RWPE2 (cell line): ENCODE measurements around the gene ANKS1B.

Experiments used
- ATAC-seq: fragments of 200-7000 bp; cut with Tn5 transposase; 3 replicates; pipeline ENCODE4 v1.9.1; 2021; ENCODE audit warnings: low read depth
- DNase-seq: peaks from one replicate; pipeline ENCODE4 v3.0.0-alpha.2; 2020; ENCODE audit warnings: low spot score
- H3K27ac ChIP-seq: fragments of 450-650 bp; 2 replicates; pipeline ENCODE4 v1.5.1; 2017; ENCODE audit warnings: mild to moderate bottlenecking; ENCODE audit not compliant: poor library complexity, severe bottlenecking
- H3K27me3 ChIP-seq: fragments of 250-450 bp; sonication (Bioruptor Pico); 2 replicates; pipeline ENCODE4 v1.5.1; 2021; ENCODE audit warnings: mild to moderate bottlenecking, moderate library complexity; ENCODE audit not compliant: insufficient read depth, poor library complexity, severe bottlenecking
- H3K36me3 ChIP-seq: fragments of 250-450 bp; sonication (Bioruptor Pico); 2 replicates; pipeline ENCODE4 v1.5.1; 2020; ENCODE audit warnings: low read depth, mild to moderate bottlenecking, moderate library complexity
- H3K4me1 ChIP-seq: fragments of 250-450 bp; sonication (Bioruptor Pico); 2 replicates; pipeline ENCODE4 v1.5.1; 2021; ENCODE audit warnings: mild to moderate bottlenecking, moderate library complexity; ENCODE audit not compliant: insufficient read depth, poor library complexity, severe bottlenecking
- H3K4me3 ChIP-seq: fragments of 250-450 bp; sonication (Bioruptor Pico); 2 replicates; pipeline ENCODE4 v1.5.1; 2021; ENCODE audit warnings: mild to moderate bottlenecking, moderate library complexity; ENCODE audit not compliant: severe bottlenecking
- H3K9me3 ChIP-seq: fragments of 250-450 bp; sonication (Bioruptor Pico); 2 replicates; pipeline ENCODE4 v1.5.1; 2021; ENCODE audit warnings: mild to moderate bottlenecking, moderate library complexity; ENCODE audit not compliant: severe bottlenecking
- CTCF ChIP-seq: fragments of 450-650 bp; IDR thresholded peaks from one replicate; pipeline ENCODE4 v1.5.1; 2017; ENCODE audit warnings: mild to moderate bottlenecking, moderate library complexity; ENCODE audit not compliant: poor library complexity, severe bottlenecking

The ANKS1B gene

GRCh38 chr12:99234702-99235101 is 750.0 kb downstream of the ANKS1B start:
- Histone ChIP-seq H3K4me1 (no peaks in the 10 kb centered on the region), H3K9me3 (no peaks in the 10 kb centered on the region), H3K36me3 (no peaks in the 10 kb centered on the region), H3K27ac (no peak overlapping the region), H3K27me3 (no peaks in the 10 kb centered on the region), H3K4me3 (no peak overlapping the region)
- ATAC-seq (no peak), DNase-seq (no peak)
- TF ChIP-seq CTCF = no peak

- Histone ChIP-seq H3K4me1 (no peaks in the 10 kb centered on the region), H3K4me3 (no peak overlapping the region), H3K36me3 (no peaks in the 10 kb centered on the region), H3K27me3 (no peaks in the 10 kb centered on the region), H3K27ac (no peak overlapping the region), H3K9me3 (no peaks in the 10 kb centered on the region)
- TF ChIP-seq CTCF = no peak
- no peak for ATAC-seq
- DNase-seq = no peak
Observed at GRCh38 chr12:99232324-99232723, 752.4 kb downstream of the ANKS1B start.

DNA sequence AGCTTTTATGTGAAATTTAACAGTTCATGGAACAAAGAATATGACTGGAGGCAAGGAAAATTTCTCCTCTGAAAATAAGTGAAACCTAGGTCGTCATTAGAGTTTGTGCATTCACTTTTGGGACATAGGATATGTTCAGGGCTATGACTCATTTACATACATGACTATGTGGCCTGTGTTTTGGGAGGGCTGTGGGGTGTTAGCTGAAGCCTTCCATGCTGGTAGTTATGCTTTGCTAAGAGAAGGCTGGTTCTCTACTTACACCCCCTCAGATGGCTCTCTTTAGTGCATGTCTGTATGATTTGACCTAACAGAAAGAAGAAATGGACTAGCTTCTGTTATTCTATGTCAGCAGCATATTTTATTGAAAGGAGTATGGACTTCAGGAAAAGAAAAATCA is 753.7 kb downstream of the ANKS1B start:
- Histone ChIP-seq H3K4me3 (no peak overlapping the region), H3K27me3 (no peaks in the 10 kb centered on the region), H3K27ac (no peak overlapping the region), H3K4me1 (no peaks in the 10 kb centered on the region), H3K36me3 (no peaks in the 10 kb centered on the region), H3K9me3 (peaks cover 2% of the 10 kb centered on the region)
- DNase-seq = no peak
- TF ChIP-seq CTCF = no peak
- ATAC-seq = no peak

- H3K4me3 ChIP-seq = no peak overlapping the region
- no peak for DNase-seq
- no peak for TF ChIP-seq CTCF
Observed at GRCh38 chr12:99224237-99224636, 760.5 kb downstream of the ANKS1B start.

GRCh38 chr12:99223579-99223978 is 761.2 kb downstream of the ANKS1B start:
- no peak overlapping the region for H3K4me3 ChIP-seq
- peaks cover 2% of the 10 kb centered on the region for H3K9me3 ChIP-seq
- DNase-seq (no peak), ATAC-seq (no peak)
- no peaks in the 10 kb centered on the region for H3K4me1 ChIP-seq
- H3K27ac ChIP-seq = no peak overlapping the region
- no peaks in the 10 kb centered on the region for H3K27me3 ChIP-seq
- TF ChIP-seq CTCF = no peak
- H3K36me3 ChIP-seq = no peaks in the 10 kb centered on the region

More at GRCh38 chr12:99224237-99224636, 760.5 kb downstream of the ANKS1B start:
- no peak overlapping the region for H3K27ac ChIP-seq
- no peak for ATAC-seq
- no peaks in the 10 kb centered on the region for H3K4me1 ChIP-seq
- H3K27me3 ChIP-seq = no peaks in the 10 kb centered on the region
- peaks cover 2% of the 10 kb centered on the region for H3K9me3 ChIP-seq
- H3K36me3 ChIP-seq = no peaks in the 10 kb centered on the region
